Measurements from ENCODE around the gene OTOP3. TPM values are rescaled to one million over a fixed set of nuclear protein-coding genes. Genes with fewer than 3 reads are reported as not detected.

OTOP3 gene
- total and polyA plus RNA-seq, 2 donors (not counting 3 experiments of a cell fraction or from before 2014, with no cell fraction given): not detected

GRCh38 chr17:74972973-74973328 lies 37.3 kb downstream of the OTOP3 start:
- CTCF ChIA-PET: interaction anchor here (0.7 to 6.9 kb wide), 8 partner anchors 10 to 229 kb away, joined by 3 to 63 read pairs (median 7); partner anchors contain the start of genes CDR2L and MRPL58
- Histone ChIP-seq H2AFZ (ENCODE audit: low read depth, low read length) (peak overlapping the region; percentile 39), H3K4me2 (ENCODE audit: insufficient read depth, low read length) (no peak overlapping the region), H4K20me1 (replicated peaks; ENCODE audit: control insufficient read depth, extremely low read depth, insufficient read depth, low read length) (no peaks in the 10 kb centered on the region), H3K27me3 (ENCODE audit: control insufficient read depth in 2 of 2, insufficient read depth in 2 of 2, low read length in 2 of 2) (peaks cover 5 to 6% of the 10 kb centered on the region in 2 experiments), H3K4me3 (replicated peaks in 1 of 3; ENCODE audit: insufficient read depth in 1 of 3, low read depth in 1 of 3, low read length in 3 of 3) (peak overlapping the region in 1 of 3 experiments; percentile 89), H3K79me2 (ENCODE audit: control insufficient read depth, insufficient read depth, low read length) (no peaks in the 10 kb centered on the region), H3K9ac (replicated peaks; ENCODE audit: extremely low read depth, insufficient read depth, low read length) (no peak overlapping the region), H3K9me3 (replicated peaks; ENCODE audit: control insufficient read depth, insufficient read depth, low read length) (no peaks in the 10 kb centered on the region), H3K27ac (ENCODE audit: insufficient read depth, low read depth, low read length) (no peak overlapping the region), H3K4me1 (ENCODE audit: control insufficient read depth, extremely low read depth, insufficient read depth, low read length) (peaks cover 17% of the 10 kb centered on the region), H3K36me3 (ENCODE audit: control insufficient read depth in 2 of 2, extremely low read depth in 1 of 2, insufficient read depth in 2 of 2, low read length in 2 of 2) (no peaks in the 10 kb centered on the region), H3K9me1 (replicated peaks; ENCODE audit: control insufficient read depth, extremely low read depth, insufficient read depth, low read length) (no peaks in the 10 kb centered on the region)
- TF ChIP-seq JUN (IDR thresholded peaks at IDR 0.05; ENCODE audit: borderline replicate concordance, insufficient read depth, insufficient read length, low read depth) (no peak), POLR2AphosphoS5 (IDR thresholded peaks at IDR 0.05; ENCODE audit: insufficient read depth, low read depth, low read length) (no peak), EZH2 (IDR thresholded peaks at IDR 0.05; ENCODE audit: borderline replicate concordance, low read depth, low read length, severe bottlenecking) (peak; percentile 59)
- POLR2A ChIA-PET: interaction anchor here (1.6 to 2.0 kb wide), 2 partner anchors 11 to 15 kb away, joined by 4 to 8 read pairs; partner anchors contain the start of gene CDR2L
- FAIRE-seq (no peak), DNase-seq (ENCODE audit: low read depth, low spot score) (no peak)
- BruUV-seq (replicated peaks): no TSS peak
- intact Hi-C loops (cut with micrococcal nuclease): loop anchor here (1.0 kb wide), 1 partner anchor 9 kb away; no protein-coding TSS in a partner anchor
- dilution Hi-C loops (cut with MboI; ENCODE audit: extremely low pct_ligation_motif_present, low sequenced_read_pairs): no loop called here

DNA sequence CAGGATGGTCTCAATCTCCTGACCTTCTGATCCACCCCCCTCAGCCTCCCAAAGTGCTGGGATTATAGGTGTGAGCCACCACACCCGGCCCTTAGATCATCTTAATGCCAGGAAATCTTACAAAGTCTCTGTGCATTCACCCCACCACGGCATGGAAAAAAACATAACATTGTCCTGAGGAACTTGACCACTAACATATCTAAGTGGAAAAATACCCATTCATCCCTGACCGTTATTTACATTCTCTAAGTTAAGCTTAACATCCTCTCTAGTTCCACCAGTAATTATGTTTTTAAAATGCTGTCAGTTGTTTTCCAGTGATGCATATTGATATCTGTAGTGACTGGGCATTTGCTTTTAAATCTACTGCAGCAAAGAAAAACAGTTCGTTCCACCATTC lies 40.2 kb downstream of the OTOP3 start:
- H4K20me1 ChIP-seq (replicated peaks; ENCODE audit: control insufficient read depth, extremely low read depth, insufficient read depth, low read length): no peaks in the 10 kb centered on the region
- dilution Hi-C loops (cut with MboI; ENCODE audit: extremely low pct_ligation_motif_present, low sequenced_read_pairs): no loop called here
- intact Hi-C loops (cut with micrococcal nuclease): no loop called here
- no peak for TF ChIP-seq FOS (IDR thresholded peaks at IDR 0.05; ENCODE audit: borderline replicate concordance, insufficient read depth, low read length)
- TF ChIP-seq, protein P1, sequence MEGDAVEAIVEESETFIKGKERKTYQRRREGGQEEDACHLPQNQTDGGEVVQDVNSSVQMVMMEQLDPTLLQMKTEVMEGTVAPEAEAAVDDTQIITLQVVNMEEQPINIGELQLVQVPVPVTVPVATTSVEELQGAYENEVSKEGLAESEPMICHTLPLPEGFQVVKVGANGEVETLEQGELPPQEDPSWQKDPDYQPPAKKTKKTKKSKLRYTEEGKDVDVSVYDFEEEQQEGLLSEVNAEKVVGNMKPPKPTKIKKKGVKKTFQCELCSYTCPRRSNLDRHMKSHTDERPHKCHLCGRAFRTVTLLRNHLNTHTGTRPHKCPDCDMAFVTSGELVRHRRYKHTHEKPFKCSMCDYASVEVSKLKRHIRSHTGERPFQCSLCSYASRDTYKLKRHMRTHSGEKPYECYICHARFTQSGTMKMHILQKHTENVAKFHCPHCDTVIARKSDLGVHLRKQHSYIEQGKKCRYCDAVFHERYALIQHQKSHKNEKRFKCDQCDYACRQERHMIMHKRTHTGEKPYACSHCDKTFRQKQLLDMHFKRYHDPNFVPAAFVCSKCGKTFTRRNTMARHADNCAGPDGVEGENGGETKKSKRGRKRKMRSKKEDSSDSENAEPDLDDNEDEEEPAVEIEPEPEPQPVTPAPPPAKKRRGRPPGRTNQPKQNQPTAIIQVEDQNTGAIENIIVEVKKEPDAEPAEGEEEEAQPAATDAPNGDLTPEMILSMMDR (IDR thresholded peaks at IDR 0.05; ENCODE audit: extremely low read depth in 1 of 2, insufficient read depth in 1 of 2, low read depth in 1 of 2, low read length in 2 of 2): no peak
- TF ChIP-seq POLR2AphosphoS5 (IDR thresholded peaks at IDR 0.05; ENCODE audit: insufficient read depth, low read depth, low read length): no peak
- H3K4me1 ChIP-seq (ENCODE audit: control insufficient read depth, extremely low read depth, insufficient read depth, low read length): peaks cover 8% of the 10 kb centered on the region
- H3K9me1 ChIP-seq (replicated peaks; ENCODE audit: control insufficient read depth, extremely low read depth, insufficient read depth, low read length): no peaks in the 10 kb centered on the region
- no peaks in the 10 kb centered on the region for H3K9me3 ChIP-seq (replicated peaks; ENCODE audit: control insufficient read depth, insufficient read depth, low read length)
- no peak overlapping the region for H3K4me3 ChIP-seq (replicated peaks in 1 of 3; ENCODE audit: insufficient read depth in 1 of 3, low read depth in 1 of 3, low read length in 3 of 3)
- H2AFZ ChIP-seq (ENCODE audit: low read depth, low read length): no peak overlapping the region
- H3K9ac ChIP-seq (replicated peaks; ENCODE audit: extremely low read depth, insufficient read depth, low read length): no peak overlapping the region
- DNase-seq (ENCODE audit: low read depth, low spot score) (no peak), FAIRE-seq (no peak)
- ChIA-PET POLR2A (no interaction called here), CTCF (interaction anchor here (1.2 to 1.7 kb wide), 3 partner anchors 12 to 36 kb away, joined by 3 to 6 read pairs (median 5); partner anchors contain the start of gene MRPL58)
- H3K4me2 ChIP-seq (ENCODE audit: insufficient read depth, low read length): no peak overlapping the region
- H3K27me3 ChIP-seq (ENCODE audit: control insufficient read depth in 2 of 2, insufficient read depth in 2 of 2, low read length in 2 of 2): peaks cover 5 to 6% of the 10 kb centered on the region in 2 experiments
- no peak overlapping the region for H3K27ac ChIP-seq (ENCODE audit: insufficient read depth, low read depth, low read length)
- H3K36me3 ChIP-seq (ENCODE audit: control insufficient read depth in 2 of 2, extremely low read depth in 1 of 2, insufficient read depth in 2 of 2, low read length in 2 of 2): no peaks in the 10 kb centered on the region
- BruUV-seq (replicated peaks): no TSS peak
- no peaks in the 10 kb centered on the region for H3K79me2 ChIP-seq (ENCODE audit: control insufficient read depth, insufficient read depth, low read length)

Measured in endothelial cell of umbilical vein (primary cell).